GM18511 (cell line): Measurements from ENCODE around the gene XK.
"Not testable (repeated sequence)": the region's sequence is repeated elsewhere in the genome, so short reads cannot be mapped to it uniquely, and the experiment has no call there.

Experiments used
- ATAC-seq: cut with Tn5 transposase; IDR thresholded peaks from one replicate; pipeline ENCODE4 v1.9.1; 2021; ENCODE audit warnings: mild to moderate bottlenecking, moderate library complexity; ENCODE audit not compliant: unreplicated experiment

The XK gene, protein sequence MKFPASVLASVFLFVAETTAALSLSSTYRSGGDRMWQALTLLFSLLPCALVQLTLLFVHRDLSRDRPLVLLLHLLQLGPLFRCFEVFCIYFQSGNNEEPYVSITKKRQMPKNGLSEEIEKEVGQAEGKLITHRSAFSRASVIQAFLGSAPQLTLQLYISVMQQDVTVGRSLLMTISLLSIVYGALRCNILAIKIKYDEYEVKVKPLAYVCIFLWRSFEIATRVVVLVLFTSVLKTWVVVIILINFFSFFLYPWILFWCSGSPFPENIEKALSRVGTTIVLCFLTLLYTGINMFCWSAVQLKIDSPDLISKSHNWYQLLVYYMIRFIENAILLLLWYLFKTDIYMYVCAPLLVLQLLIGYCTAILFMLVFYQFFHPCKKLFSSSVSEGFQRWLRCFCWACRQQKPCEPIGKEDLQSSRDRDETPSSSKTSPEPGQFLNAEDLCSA

GRCh38 chrX:37685381-37686359 is at the start of gene XK:
XK (plus strand) TSS chrX:37685791; CDS start chrX:37685962, 171 bp downstream.
- peak; percentile 72 for ATAC-seq

DNA sequence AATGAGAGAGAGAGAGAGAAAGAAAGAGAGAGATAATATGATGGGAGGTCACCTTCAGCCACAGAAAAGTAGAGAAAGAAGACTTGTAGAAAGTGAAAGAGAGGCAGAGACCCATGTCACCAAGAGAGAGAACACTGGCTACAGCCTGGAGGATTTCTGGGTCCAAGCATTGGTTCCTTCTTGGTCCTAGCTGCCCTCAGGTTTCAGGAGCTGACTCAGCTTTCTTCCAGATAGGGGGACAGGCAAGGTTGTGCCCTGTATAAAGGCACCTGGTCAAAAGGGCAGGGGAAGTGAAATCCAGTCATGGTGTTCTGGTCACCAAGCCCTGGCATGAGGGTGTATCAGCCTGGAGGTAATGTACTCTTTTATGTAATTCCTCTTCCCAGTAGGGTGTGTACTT is 47.5 kb upstream of the XK start:
- no peak for ATAC-seq

DNA sequence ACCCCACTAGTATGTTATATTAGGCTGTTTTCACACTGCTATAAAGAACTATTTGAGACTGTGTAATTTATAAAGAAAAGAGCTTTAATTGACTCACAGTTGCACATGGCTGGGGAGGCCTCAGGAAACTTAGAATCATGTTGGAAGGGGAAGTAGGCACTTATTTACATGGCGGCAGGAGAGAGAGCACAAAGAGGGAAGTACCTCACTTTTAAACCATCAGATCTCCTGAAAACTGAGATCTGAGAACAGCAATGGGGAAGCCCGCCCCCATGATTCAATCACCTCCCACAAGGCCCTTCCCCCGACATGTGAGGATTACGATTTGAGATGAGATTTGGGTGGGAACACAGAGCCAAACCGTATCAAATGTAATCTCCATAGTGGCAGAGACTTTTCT is 45.4 kb upstream of the XK start:
- ATAC-seq, result no peak

- no peak for ATAC-seq
Measured at GRCh38 chrX:37641859-37642258, 43.7 kb upstream of the XK start.

GRCh38 chrX:37644381-37645305 is 40.9 kb upstream of the XK start:
- ATAC-seq, result no peak

DNA sequence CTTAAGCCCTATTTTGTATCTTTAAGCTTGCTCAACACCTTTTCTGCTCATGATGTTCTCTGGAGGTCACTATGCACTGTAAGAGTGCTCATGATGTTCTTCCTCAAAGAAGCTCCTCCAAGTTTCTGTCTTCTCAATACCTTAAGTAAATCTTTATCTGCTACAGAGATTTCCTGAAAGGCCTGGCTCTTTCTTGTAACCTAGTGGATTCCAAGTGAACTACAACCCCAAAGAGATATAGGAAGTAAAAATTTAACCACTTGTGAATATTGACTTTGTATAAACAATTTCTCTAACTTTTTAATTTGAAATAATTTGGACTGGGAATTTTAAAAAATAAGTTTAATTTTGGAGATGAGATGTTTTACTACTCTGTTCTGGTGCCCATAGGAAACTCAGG is 39.3 kb upstream of the XK start:
- no peak for ATAC-seq

GRCh38 chrX:37650879-37651278 is 34.7 kb upstream of the XK start:
- ATAC-seq, result not testable (repeated sequence)

GRCh38 chrX:37651921-37652452 is 33.6 kb upstream of the XK start:
- ATAC-seq, result no peak

DNA sequence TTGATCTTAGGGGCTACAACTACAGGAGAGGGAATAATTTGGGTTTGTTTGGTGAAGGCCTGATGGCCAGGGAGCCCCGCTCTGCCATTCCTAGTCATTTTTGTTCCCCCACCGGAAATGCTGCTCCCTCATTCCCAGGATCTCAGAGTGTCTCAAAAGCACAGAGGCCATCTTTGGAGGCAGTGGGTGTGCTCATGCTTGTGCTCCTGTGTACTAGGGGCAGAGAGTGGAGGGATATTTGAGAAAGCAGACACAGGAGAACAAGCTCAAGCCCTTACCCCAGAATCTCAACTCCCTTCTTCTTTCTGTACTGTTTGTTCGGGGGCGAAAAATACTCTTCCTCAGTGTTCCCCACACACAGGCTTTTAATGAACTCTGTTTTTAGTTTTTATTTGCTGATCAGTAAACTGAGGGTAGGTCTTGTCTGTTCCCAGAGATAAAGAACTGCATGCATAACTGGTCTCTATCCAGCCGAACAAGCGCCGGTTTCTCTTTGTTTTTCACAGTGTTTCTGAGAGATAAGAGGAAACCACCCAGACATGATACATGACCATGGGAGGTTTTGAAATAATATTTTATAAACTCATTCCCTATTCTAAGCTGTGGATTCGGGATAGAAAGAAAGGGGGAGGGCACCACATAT is 32.9 kb upstream of the XK start:
- ATAC-seq, result no peak

DNA sequence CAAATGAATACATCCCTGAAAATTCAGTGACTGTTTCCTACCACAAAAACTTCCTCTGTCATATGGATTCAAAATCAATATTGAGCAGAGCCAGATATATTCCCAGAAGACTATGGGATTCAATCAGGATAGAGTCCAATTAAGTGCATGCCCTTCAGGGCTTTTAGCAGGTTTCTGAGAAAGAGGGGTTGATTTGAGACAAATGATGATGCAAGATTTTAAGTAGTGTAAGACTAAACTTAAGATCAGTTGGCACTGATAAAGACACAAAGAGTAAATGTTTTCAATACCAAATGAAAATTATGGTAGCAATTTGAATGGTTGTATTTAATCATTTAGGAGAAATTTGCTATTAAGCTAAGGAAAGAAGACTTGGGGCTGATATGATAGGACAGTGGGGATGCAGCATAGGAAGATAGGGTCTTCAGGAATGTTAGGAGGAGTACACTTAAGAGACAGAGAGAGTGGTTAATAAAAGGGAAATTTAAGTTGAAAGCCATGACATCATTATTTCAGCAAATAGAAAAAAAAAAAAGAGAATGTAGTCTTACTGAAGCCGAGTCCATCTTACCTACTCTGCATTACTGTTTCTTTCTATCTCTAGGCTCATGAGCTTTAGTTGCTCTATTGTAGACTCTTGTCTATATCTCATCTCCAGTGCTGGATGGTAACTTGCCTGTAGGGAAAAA is 32.0 kb upstream of the XK start:
- no peak for ATAC-seq

DNA sequence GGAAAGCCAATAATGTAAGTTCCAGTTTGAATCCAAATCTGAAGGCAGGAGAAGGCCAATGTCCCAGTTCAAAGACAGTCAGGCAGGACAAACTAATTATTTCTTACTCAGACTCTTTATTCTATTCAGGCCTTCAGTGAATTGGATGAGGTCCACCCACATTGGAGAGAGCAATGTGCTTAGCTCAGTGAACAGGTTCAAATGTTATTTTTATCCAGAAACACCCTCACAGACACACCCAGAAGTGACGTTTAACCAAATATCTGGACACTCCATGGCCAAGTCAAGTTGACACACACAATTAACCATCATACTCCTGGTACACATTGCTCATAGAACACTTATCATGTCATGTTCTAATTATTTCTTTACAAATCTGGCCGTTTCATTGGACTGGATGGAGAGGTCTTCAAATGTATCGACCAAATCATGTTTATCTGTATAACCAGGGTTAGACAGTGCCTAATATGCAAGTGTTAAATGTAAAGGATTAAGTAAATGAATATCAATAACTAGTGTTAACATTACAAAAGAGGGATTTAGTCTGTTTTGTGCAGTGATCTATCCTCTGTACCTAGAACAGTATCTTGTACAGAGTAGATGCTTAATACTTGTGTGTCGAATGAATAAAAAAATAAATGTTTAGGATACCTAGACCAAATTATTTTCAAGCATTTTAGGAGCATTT is 27.1 kb upstream of the XK start:
- no peak for ATAC-seq

DNA sequence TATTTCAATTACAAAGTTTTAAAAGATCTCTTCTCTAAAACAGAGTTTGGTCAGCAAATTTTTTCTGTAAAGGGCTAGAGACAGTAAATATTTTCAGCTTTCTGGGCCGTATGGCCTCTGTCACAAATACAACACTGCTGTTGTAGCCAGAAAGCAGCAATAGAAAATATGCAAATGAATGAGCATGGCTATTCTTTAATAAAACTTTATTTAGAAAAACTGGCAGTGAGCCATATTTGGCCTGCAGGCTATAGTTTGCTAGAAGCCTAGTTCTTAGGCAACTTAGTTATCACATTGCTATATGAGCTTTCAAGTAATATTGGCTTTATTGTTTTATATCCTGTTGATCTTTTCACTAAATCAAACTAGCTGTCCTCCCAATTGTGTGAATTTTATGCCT is 26.5 kb upstream of the XK start:
- no peak for ATAC-seq

DNA sequence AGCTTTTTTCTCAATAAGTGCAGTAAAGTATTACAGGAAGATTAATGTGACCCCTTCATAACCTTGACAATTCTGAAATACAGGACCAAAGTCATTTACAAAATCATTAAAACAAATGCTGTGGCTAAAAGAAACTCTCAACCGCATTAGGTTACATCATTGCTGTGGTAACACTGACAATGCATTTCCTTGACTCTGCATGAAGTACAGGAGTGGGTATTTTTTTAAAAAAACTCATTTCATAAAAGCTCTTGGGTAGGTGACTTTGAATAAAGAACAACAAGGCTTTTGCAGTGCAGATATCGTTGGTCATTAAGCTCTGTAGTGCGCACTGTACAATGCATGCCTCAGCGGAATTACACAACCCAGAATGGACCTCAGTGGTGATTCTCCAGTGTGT is 23.4 kb upstream of the XK start:
- ATAC-seq, result no peak

DNA sequence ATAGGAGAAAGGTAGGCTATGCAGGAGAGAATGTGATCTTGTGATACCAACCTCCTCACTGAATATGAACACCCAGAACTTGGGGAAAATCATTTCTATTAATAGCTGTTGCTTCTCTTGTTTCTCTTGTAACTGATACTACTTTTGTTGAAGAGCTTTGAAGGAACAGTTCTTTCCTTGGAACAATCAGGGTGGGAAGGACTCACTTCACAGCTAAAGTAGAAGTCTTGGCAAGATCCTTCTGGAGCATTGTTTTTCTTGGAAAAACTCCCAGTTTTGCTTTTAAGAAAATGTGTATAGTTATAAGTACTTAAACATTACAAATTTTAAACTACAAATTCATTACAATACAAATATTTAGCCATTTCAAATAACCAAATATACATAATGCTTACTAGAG is 19.1 kb upstream of the XK start:
- no peak for ATAC-seq

GRCh38 chrX:37667141-37667540 is 18.4 kb upstream of the XK start:
- no peak for ATAC-seq

GRCh38 chrX:37672563-37672962 is 13.0 kb upstream of the XK start:
- no peak for ATAC-seq

DNA sequence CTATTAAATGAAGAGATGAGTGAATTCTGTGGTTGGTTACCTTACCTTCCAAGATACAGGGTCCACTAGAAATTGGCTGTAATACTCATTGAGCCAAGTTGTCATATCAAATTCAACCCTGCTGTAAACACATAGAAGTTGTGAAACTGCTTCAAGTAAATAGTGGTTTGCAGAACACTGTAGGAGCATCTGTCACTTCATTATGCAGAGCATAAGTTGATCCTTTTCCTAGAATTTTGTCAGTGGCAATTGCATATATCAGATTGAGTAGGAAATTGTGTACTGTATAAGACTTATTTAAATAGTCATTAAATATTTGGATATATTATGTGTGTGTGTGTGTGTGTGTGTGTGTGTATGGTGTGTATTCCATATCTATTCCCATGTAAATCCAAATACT is 8.8 kb upstream of the XK start:
- ATAC-seq, result no peak

DNA sequence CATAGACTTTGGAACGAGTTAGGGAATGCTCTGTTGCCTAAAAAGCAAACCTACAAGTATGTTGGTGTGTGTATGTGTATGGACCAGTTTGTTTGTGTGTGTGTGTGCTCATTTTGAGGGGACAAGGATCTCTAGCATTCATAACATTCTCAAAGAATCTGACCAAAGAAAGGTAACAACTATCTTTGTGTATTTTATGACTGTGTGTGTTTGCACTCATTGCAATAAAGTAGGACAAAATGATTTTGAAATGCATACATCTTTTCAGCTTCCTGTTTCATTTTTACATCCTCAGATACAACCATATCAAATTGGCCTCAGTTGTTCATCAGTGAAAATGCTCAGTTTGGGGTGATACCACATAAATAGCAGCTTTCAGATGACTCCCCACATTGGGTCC is 8.3 kb upstream of the XK start:
- ATAC-seq, result peak; percentile 26

GRCh38 chrX:37677765-37678164 is 7.8 kb upstream of the XK start:
- peak; percentile 77 for ATAC-seq
